Activated effector memory CD4-positive, alpha-beta T cell treated with Interleukin-2 at 50 U/mL for 16 hours (primary cell): Measurements from ENCODE around the gene COL4A1.

Experiments used
- DNase-seq: peaks from one replicate; pipeline ENCODE4 v3.0.0-alpha.2; 2020

Gene COL4A1

GRCh38 chr13:110254751-110255553 lies 52.0 kb downstream of the COL4A1 start:
- DNase-seq: no peak

DNA sequence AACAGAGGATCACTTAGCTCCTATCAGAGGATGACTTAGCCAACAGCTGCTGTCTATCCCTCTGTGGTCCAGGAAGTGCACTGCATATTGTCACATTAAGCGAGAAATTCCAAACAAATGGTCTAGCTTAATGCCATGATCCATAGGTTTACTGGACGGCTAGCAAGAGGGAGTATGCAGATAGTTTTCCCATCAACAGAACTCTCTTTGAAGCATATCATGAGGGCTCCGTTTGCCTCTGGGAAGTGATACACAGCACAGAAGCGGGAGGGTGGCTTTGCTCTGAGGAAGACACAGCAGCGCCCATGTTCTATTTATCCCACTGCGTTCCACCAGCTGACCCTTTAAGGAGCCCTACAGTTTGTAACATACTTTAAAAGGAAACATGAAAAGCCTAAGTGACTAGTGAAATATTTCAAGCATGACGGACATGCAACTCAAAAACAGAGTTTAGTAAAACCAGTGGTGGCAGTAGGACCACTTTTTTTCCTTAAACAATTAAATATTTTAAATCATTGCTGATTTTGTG lies 52.7 kb downstream of the COL4A1 start:
- DNase-seq: no peak

GRCh38 chr13:110251193-110251819 lies 55.7 kb downstream of the COL4A1 start:
- no peak for DNase-seq

DNA sequence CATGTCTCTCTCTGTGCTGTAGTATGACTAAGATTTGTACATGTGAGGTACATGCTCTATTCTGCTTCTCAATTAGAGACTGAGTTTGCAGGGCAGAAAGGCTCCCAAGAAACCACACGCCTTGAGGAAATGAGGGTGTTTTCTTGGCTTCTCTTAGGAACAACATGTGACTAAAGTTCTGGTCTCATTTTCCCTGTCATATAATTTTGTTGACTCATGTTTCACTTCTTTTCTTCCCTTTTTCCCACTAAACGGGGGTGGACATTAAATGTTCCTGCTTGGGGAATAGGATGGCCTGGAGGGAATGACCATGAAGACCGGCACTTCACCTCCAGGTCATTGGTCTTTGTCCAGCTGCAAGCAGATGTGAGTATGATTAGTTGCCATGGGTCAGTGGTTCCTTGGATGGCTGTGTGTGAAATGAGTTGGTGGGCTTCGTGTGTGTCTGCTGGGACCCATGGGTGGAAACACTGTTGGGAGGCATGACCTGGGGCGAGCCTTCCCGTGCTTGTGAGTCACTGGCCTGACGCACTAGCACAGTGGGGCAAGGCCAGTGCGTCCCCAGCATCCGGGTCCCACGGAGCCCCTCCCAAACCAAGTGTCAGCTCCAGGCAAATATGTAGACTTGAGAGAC lies 56.6 kb downstream of the COL4A1 start:
- DNase-seq: no peak

DNA sequence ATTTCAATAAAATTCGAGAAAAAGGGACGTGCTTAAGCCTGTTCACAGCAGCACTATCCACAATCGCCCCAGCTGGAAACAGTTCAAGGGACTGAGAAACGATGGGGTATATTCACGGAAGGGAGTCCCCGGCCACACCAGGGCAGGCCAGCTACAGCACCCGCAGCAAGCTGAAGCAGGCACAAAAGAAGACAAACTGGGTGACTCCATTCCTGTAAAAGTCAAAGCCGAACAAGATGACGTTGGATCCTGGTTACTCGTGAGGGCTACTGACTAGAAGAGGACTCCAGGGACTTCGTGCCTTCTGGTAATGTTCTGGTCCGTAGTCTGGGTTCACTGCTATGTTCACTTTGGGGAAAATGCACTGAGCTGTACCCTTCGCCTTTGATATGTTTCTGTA lies 57.6 kb downstream of the COL4A1 start:
- DNase-seq: no peak

- DNase-seq: no peak
Measured at GRCh38 chr13:110248449-110249143, 58.4 kb downstream of the COL4A1 start.

GRCh38 chr13:110246530-110246929 lies 60.4 kb downstream of the COL4A1 start:
- DNase-seq: no peak

DNA sequence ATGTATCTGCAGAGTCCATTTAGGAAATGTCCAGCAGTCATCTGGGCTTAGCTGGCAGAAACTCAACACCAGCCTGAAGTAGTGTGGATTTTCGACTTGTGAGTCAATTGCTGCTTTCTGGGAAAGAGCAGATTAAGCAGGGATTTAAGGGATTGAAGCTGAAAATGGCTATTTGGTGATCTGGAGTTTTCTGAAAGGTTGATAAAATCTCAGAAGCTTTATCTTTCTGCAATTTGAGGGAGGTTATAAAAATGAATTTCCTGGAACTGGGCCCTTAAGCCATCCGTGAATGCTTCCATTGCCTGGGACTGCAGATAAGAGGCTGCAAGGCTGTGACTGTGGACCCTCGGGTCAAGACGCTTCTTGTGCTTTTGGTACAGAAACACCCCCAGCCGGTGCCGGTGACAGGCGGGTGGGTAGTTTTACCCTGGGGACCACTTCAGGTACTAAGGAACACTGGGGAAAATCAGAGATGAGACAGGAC lies 61.5 kb downstream of the COL4A1 start:
- no peak for DNase-seq

- DNase-seq: no peak
Measured at GRCh38 chr13:110244976-110245375, 62.0 kb downstream of the COL4A1 start.

- no peak for DNase-seq
Measured at GRCh38 chr13:110244071-110244830, 62.7 kb downstream of the COL4A1 start.

DNA sequence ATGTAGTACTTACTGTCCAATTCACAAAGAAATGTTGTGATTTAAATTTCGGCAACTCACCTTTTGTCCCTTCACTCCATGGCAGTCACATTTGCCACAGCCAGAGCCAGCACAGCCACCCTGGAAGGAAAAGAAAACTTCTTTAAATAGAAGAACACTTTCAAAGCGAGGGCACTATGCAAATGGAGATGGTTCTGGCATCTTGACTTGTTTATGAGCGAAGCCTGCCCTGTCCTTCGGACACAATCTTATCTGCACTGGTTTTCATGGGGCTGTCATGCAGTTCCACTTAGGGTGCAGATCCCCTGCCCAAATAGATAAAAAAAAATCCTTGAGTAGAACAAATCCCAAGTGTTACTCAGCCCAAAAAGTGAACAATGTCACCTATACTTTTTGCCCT lies 64.3 kb downstream of the COL4A1 start:
- DNase-seq: no peak

DNA sequence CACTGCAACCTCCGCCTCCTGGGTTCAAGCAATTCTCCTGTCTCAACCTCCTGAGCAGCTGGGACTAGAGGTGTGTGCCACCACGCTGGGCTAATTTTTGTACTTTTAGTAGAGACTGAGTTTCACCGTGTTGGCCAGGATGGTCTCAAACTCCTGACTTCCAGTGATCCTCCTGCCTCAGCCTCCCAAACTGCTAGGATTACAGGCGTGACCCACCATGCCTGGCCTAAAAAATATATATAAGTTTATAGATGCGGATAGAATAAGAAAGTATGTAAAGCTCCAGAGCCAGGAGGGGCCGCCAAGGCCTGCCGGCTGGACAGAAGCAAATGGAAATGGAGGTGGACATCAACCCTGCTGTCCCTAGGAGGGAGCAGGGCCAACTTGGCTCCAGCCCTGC lies 66.0 kb downstream of the COL4A1 start:
- no peak for DNase-seq

DNA sequence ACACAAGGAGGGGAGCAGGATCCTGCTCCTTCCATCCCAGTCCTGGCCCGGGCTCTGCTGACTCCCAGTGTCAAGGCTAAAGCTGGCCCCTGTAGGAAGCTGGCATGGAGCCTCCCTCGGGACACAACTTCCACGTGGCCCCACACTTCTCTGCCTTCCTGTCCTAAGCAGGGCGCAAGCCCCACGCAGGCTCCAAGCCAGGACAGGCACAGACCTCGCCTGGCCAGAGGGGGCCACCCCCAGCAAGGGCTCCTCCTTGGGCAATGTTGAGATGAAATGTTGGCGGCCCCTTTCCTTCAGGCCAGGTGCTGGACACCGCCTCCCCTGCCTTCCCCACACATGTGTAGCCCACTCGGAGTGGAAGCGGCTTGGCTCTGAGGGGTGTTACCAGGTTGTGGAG lies 66.6 kb downstream of the COL4A1 start:
- DNase-seq: no peak

- no peak for DNase-seq
Measured at GRCh38 chr13:110239280-110240125, 67.5 kb downstream of the COL4A1 start.

DNA sequence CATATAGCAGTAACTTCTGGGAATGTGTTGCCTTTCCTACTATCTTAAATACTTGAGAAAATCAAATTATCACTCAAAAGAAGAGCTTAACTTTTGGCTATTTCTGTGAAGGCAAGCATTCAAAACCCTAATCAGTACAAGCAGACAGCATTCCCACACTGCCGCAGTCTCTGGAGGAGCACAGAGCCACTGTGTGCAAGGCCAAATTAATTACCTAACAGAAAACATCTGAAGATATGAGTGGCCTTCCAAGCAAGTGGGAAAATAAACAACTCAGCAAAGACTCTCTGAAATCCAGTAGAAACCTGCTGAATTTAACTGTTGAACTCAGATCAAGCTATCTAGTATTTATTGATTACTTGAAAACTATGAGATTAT lies 68.2 kb downstream of the COL4A1 start:
- no peak for DNase-seq

GRCh38 chr13:110237875-110238817 lies 68.8 kb downstream of the COL4A1 start:
- DNase-seq: no peak

- DNase-seq: no peak
Measured at GRCh38 chr13:110236831-110237261, 70.1 kb downstream of the COL4A1 start.

GRCh38 chr13:110236431-110236830 lies 70.5 kb downstream of the COL4A1 start:
- DNase-seq: no peak

DNA sequence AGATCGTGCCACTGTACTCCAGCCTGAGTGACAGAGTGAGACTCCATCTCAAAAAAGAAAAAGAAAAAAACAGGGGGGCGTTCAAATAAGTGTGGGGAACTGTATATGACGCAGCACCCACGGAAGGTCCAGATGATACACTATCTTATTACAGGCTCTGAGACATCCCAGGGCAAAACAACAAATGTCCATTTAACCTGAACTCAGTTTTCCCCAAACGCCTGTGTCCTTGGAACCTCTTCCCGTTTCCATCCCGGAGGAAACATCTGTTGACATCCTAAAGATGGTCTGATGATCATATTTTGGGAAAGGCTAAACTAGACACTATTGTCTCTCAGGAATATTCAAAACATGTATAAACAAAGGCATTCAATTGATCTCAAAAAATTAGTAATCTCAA lies 72.4 kb downstream of the COL4A1 start:
- no peak for DNase-seq

DNA sequence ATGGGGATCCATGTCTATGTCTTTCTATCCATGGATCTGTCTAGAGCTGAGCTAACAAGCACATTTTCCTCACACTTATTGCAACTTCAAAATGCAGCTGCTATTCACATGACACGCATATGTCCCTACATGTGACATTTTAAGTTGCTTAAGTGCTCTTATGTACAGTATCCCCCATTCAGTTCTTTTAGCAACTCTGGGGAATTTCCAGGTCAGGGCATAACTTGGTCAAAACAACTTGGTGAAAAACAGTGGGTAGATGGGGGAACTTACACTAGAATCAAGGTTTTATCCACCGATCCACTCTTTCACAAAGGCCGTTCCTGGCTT lies 73.0 kb downstream of the COL4A1 start:
- no peak for DNase-seq
